BJ (cell line): Measurements from ENCODE around the gene GABRA5. TPM values are rescaled to one million over a fixed set of nuclear protein-coding genes. Genes with fewer than 3 reads are reported as not detected.

Source experiments
- CTCF ChIA-PET: fragments of 350-600 bp; formaldehyde crosslinking; extraction: SDS; loops from one replicate; lab custom pipeline; 2021; ENCODE audit warnings: antibody characterized with exemption, inconsistent platforms; lab: Yijun Ruan, JAX
- POLR2A ChIA-PET: fragments of 300-600 bp; sonication (Branson Sonifier 250); formaldehyde crosslinking; extraction: SDS; loops from one replicate; lab custom pipeline; 2021; ENCODE audit warnings: antibody characterized with exemption; lab: Charles Lee
- DNase-seq: peaks from one replicate; pipeline ENCODE4 v3.0.0-alpha.2; 2011; ENCODE audit warnings: low read depth
- H3K27me3 ChIP-seq: 2 replicates; pipeline ENCODE4 v1.6.0; 2011; ENCODE audit warnings: low read length; ENCODE audit not compliant: control insufficient read depth, insufficient read depth
- H3K36me3 ChIP-seq: 2 replicates; pipeline ENCODE4 v1.5.1; 2011; ENCODE audit warnings: low read length; ENCODE audit not compliant: control insufficient read depth, insufficient read depth
- H3K4me3 ChIP-seq: 2 replicates; pipeline ENCODE4 v1.5.1; 2011; ENCODE audit warnings: low read depth, mild to moderate bottlenecking, control low read depth, low read length
- polyA plus RNA-seq: library from polyadenylated mRNA; depleted of rRNA; stranded (reverse); fragments of >200 nt; gene quantifications from 2 replicates; pipeline ENCODE4 v1.2.3, GENCODE V29; 2011; rRNA removed
- TF ChIP-seq, protein P1 (sequence below): IDR thresholded peaks from 2 replicates; pipeline ENCODE4 v1.5.1; 2011; ENCODE audit warnings: low read depth, mild to moderate bottlenecking, control low read depth, inconsistent platforms, low read length, moderate library complexity; ENCODE audit not compliant: insufficient read depth

The GABRA5 gene
- polyA plus RNA-seq, 1 experiment, result 0.40 TPM

DNA sequence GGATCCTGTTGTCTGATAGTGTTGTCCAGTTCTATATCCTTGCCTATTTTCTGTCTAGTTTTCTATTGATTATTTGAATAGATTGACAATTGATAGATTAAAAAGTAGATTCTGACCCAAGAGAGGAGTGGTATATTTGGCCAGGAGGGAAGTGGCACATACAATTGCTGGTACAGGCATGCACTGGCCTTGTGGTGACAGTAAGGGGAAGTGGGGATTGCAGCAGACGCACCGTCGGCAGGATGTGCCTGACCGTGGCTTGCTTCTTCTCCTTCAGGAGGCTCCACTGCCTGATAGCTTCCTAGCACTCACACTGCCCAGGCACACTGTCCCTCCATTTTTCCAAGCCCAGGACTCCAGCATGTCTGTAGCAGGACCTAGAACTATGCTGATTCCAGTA, 114.6 kb downstream of the GABRA5 start:
- TF ChIP-seq, protein P1, sequence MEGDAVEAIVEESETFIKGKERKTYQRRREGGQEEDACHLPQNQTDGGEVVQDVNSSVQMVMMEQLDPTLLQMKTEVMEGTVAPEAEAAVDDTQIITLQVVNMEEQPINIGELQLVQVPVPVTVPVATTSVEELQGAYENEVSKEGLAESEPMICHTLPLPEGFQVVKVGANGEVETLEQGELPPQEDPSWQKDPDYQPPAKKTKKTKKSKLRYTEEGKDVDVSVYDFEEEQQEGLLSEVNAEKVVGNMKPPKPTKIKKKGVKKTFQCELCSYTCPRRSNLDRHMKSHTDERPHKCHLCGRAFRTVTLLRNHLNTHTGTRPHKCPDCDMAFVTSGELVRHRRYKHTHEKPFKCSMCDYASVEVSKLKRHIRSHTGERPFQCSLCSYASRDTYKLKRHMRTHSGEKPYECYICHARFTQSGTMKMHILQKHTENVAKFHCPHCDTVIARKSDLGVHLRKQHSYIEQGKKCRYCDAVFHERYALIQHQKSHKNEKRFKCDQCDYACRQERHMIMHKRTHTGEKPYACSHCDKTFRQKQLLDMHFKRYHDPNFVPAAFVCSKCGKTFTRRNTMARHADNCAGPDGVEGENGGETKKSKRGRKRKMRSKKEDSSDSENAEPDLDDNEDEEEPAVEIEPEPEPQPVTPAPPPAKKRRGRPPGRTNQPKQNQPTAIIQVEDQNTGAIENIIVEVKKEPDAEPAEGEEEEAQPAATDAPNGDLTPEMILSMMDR, result no peak
- CTCF ChIA-PET, result interaction anchor here (0.6 kb wide), 1 partner anchor 699 kb away, joined by 4 read pairs; no protein-coding TSS in a partner anchor
- Histone ChIP-seq H3K4me3 (no peak overlapping the region), H3K36me3 (no peaks in the 10 kb centered on the region), H3K27me3 (no peaks in the 10 kb centered on the region)
- POLR2A ChIA-PET, result no interaction called here
- no peak for DNase-seq

DNA sequence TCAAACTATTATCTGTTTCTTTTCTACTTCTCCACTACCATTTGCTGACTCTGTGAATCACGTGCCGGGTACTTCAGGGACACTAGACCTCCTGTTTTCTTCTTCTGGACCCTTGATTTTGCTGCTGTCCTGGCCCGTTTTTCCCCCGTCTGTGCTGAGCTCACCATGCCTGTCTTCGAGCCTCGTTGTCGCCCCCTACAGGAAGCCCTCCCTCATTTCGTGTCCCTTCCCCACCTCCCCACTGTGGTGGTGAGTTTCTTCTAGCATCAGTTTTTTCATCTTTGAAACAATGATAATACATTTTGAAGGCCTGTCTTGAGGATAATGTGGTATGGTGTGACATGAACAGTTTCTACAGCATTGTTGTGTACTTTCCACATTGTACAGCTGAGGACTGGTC, 117.0 kb downstream of the GABRA5 start:
- Histone ChIP-seq H3K4me3 (no peak overlapping the region), H3K36me3 (no peaks in the 10 kb centered on the region), H3K27me3 (no peaks in the 10 kb centered on the region)
- ChIA-PET POLR2A (no interaction called here), CTCF (no interaction called here)
- TF ChIP-seq, protein P1, result no peak
- DNase-seq, result no peak

DNA sequence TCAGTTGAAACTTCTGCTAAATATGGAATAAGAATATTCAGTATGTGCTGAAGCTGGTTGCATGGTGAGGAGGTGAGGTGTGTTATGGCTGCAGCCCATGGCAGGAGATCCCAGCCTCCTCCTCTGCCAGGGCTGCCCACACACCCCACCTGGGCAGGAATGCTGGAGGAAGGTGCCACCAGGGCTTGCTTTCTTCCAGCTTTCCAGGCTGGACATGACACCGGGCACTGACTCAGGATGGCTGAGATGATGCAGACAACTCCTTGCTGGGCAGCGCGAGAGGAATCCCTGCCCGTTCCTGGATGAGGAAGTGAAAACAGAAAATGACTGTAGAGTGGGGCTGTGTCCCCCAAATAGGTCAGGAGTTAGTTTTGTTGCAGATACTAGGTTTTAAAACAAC, 118.2 kb downstream of the GABRA5 start:
- ChIA-PET POLR2A (no interaction called here), CTCF (no interaction called here)
- DNase-seq, result no peak
- Histone ChIP-seq H3K4me3 (no peak overlapping the region), H3K36me3 (no peaks in the 10 kb centered on the region), H3K27me3 (no peaks in the 10 kb centered on the region)
- TF ChIP-seq, protein P1, result no peak

DNA sequence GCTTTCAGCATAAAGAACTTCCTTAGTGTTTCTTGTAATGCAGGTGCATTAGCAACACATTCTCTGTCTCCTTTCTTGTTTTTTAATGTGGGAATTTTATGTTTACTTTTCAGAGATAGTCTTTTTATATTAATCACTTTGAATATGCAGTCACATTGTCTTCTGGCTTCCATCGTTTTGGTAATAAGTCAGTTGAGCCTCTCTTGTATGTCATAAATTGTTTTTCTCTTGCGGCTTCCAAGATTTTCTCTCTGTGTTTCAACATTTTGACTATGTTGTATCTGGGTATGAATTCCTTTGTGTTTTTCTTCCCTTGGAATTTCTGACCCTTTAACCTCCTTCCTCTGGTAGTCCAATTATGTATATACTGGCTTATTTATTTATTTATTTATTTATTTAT, 129.4 kb downstream of the GABRA5 start:
- Histone ChIP-seq H3K27me3 (no peaks in the 10 kb centered on the region), H3K4me3 (no peak overlapping the region), H3K36me3 (no peaks in the 10 kb centered on the region)
- CTCF ChIA-PET, result no interaction called here
- POLR2A ChIA-PET, result no interaction called here
- TF ChIP-seq, protein P1, result no peak
- DNase-seq, result no peak

Other genes starting within 250 kb of the GABRA5 start
- 2.3 and 2.6 TPM in 2 replicates for gene GABRB3, start 94.0 kb upstream of the GABRA5 start, polyA plus RNA-seq
- gene GABRG3, start 104.1 kb downstream of the GABRA5 start, polyA plus RNA-seq, result not detected in 2 replicates